Mesenchymal stem cell (in vitro differentiated cells and primary cell): ENCODE measurements around the gene PAWR.

Experiments used
- DNase-seq: peaks from one replicate; pipeline ENCODE4 v3.0.0-alpha.2; 2013
- H2AFZ ChIP-seq: one replicate; pipeline ENCODE4 v1.6.1; 2013; ENCODE audit warnings: low read depth, mild to moderate bottlenecking, control low read depth, inconsistent platforms, low read length, moderate library complexity
- H2AK5ac ChIP-seq: 2 replicates; pipeline ENCODE4 v1.6.1; 2013; ENCODE audit warnings: low read length, moderate library complexity, mild to moderate bottlenecking, inconsistent platforms; ENCODE audit not compliant: severe bottlenecking
- H2BK120ac ChIP-seq: one replicate; pipeline ENCODE4 v1.6.1; 2013; ENCODE audit warnings: low read depth, mild to moderate bottlenecking, inconsistent platforms, low read length, moderate library complexity
- H2BK12ac ChIP-seq, 2 experiments: one replicate each; pipeline ENCODE4 v1.6.1; 2013; ENCODE audit warnings: inconsistent platforms in 2 of 2, low read length in 2 of 2, mild to moderate bottlenecking in 2 of 2, moderate library complexity in 2 of 2, control low read depth in 1 of 2
- H2BK15ac ChIP-seq: one replicate; pipeline ENCODE4 v1.6.1; 2013; ENCODE audit warnings: mild to moderate bottlenecking, low read depth, inconsistent platforms; ENCODE audit not compliant: poor library complexity, severe bottlenecking
- H2BK5ac ChIP-seq: 2 replicates; pipeline ENCODE4 v1.6.1; 2013; ENCODE audit warnings: low read depth, mild to moderate bottlenecking, low read length, control low read depth, inconsistent platforms; ENCODE audit not compliant: poor library complexity, severe bottlenecking
- H3K14ac ChIP-seq, 2 experiments: one replicate each; pipeline ENCODE4 v1.6.1; 2013; ENCODE audit warnings: inconsistent platforms in 2 of 2, low read length in 2 of 2, control low read depth in 1 of 2, mild to moderate bottlenecking in 1 of 2, moderate library complexity in 1 of 2
- H3K18ac ChIP-seq, 2 experiments: one replicate each; pipeline ENCODE4 v1.6.1; 2013; ENCODE audit warnings: inconsistent platforms in 2 of 2, low read length in 2 of 2, control low read depth in 1 of 2, low read depth in 1 of 2, mild to moderate bottlenecking in 1 of 2
- H3K23ac ChIP-seq, 2 experiments: one replicate each; pipeline ENCODE4 v1.6.1; 2013; ENCODE audit warnings: inconsistent platforms in 2 of 2, low read length in 2 of 2, mild to moderate bottlenecking in 2 of 2, moderate library complexity in 2 of 2, control low read depth in 1 of 2
- H3K27ac ChIP-seq: 2 replicates; pipeline ENCODE4 v1.5.1; 2013; ENCODE audit warnings: mild to moderate bottlenecking, moderate library complexity, low read length, control low read depth, inconsistent platforms; ENCODE audit not compliant: poor library complexity, severe bottlenecking
- H3K27me3 ChIP-seq, 2 experiments: 2 replicates each; pipeline versions ENCODE4 v1.6.1 to v1.7.0; 2013; ENCODE audit warnings: low read length in 2 of 2, mild to moderate bottlenecking in 2 of 2, moderate library complexity in 2 of 2, control low read depth in 1 of 2, inconsistent platforms in 1 of 2; ENCODE audit not compliant: control insufficient read depth in 1 of 2, insufficient read depth in 1 of 2
- H3K36me3 ChIP-seq, 2 experiments: 2 replicates each; pipeline versions ENCODE4 v1.6.1 to v1.7.0; 2013; ENCODE audit warnings: low read length in 2 of 2, control low read depth in 1 of 2, inconsistent platforms in 1 of 2, low read depth in 1 of 2, mild to moderate bottlenecking in 1 of 2; ENCODE audit not compliant: insufficient read depth in 2 of 2, control insufficient read depth in 1 of 2
- H3K4ac ChIP-seq, 2 experiments: one replicate each; pipeline ENCODE4 v1.6.1; 2013; ENCODE audit warnings: inconsistent platforms in 2 of 2, low read length in 2 of 2, mild to moderate bottlenecking in 2 of 2, moderate library complexity in 2 of 2, control low read depth in 1 of 2, low read depth in 1 of 2
- H3K4me1 ChIP-seq: 2 replicates; pipeline ENCODE4 v1.6.1; 2013; ENCODE audit warnings: low read depth, low read length, control low read depth; ENCODE audit not compliant: control insufficient read depth, insufficient read depth
- H3K4me2 ChIP-seq: 2 replicates; pipeline ENCODE4 v1.6.1; 2013; ENCODE audit warnings: low read length, mild to moderate bottlenecking, inconsistent platforms; ENCODE audit not compliant: poor library complexity, severe bottlenecking
- H3K4me3 ChIP-seq, 2 experiments: 2 replicates each; pipeline versions ENCODE4 v1.5.1 to v1.7.0; 2013; ENCODE audit warnings: low read length in 2 of 2, mild to moderate bottlenecking in 2 of 2, control low read depth in 1 of 2, low read depth in 1 of 2; ENCODE audit not compliant: insufficient read depth in 1 of 2
- H3K79me1 ChIP-seq: replicated peaks from 2 replicates; pipeline ENCODE4 v1.6.1; 2013; ENCODE audit warnings: mild to moderate bottlenecking, control low read depth, low read length, inconsistent platforms; ENCODE audit not compliant: poor library complexity, severe bottlenecking
- H3K9ac ChIP-seq: 2 replicates; pipeline ENCODE4 v1.7.0; 2013; ENCODE audit warnings: mild to moderate bottlenecking, low read length, moderate library complexity
- H3K9me3 ChIP-seq: 2 replicates; pipeline ENCODE4 v1.7.0; 2013; ENCODE audit warnings: mild to moderate bottlenecking, low read length; ENCODE audit not compliant: control insufficient read depth
- H4K8ac ChIP-seq: one replicate; pipeline ENCODE4 v1.6.1; 2013; ENCODE audit warnings: inconsistent platforms, mild to moderate bottlenecking, low read length, moderate library complexity
- H4K91ac ChIP-seq: one replicate; pipeline ENCODE4 v1.6.1; 2013; ENCODE audit warnings: mild to moderate bottlenecking, low read length, inconsistent platforms
- WGBS: methylation state at CpG from one replicate; pipeline ENCODE4 v1.1.7; 2013; ENCODE audit warnings: mixed read lengths; 5-methylcytosine and 5-hydroxymethylcytosine counted together

PAWR gene

DNA sequence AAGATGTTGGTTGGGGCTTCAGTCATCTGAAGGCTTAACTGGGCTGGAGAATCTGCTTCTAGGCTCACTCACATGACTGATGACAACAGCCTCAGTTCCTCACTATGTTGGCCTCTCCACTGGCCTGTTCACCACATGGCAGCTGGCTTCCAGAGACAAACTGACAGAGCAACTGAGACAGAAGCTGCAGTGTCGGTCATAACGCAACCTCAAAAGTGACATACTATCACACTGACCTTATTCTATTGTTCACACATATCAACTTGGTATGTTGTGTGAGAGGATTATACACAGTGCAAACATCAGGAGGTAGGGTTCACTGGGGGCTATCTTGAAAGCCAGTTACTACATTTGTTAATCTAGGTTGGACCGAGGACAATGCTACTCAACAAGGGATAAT, 92.9 kb downstream of the PAWR start:
- no peak overlapping the region for H3K4ac ChIP-seq
- H3K9me3 ChIP-seq = no peaks in the 10 kb centered on the region
- no peak overlapping the region for H2AK5ac ChIP-seq
- H4K8ac ChIP-seq = no peak overlapping the region
- no peak overlapping the region for H2BK120ac ChIP-seq
- H2BK15ac ChIP-seq = no peak overlapping the region
- H3K4me2 ChIP-seq = no peak overlapping the region
- no peak overlapping the region for H3K14ac ChIP-seq
- no peak overlapping the region for H3K4me3 ChIP-seq
- H4K91ac ChIP-seq = no peak overlapping the region
- H3K9ac ChIP-seq = no peak overlapping the region
- peaks cover 16% of the 10 kb centered on the region for H3K79me1 ChIP-seq
- H3K23ac ChIP-seq = no peak overlapping the region
- no CpG with 5 or more reads among the region's 3 CpGs for WGBS
- H3K27ac ChIP-seq = no peak overlapping the region
- DNase-seq = no peak
- no peak overlapping the region for H2BK12ac ChIP-seq
- H2BK5ac ChIP-seq = no peak overlapping the region
- H3K4me1 ChIP-seq = no peaks in the 10 kb centered on the region
- H3K27me3 ChIP-seq = no peaks in the 10 kb centered on the region
- H3K36me3 ChIP-seq = peaks cover 0 to 12% of the 10 kb centered on the region in 2 experiments
- H2AFZ ChIP-seq = no peak overlapping the region
- H3K18ac ChIP-seq = no peak overlapping the region

DNA sequence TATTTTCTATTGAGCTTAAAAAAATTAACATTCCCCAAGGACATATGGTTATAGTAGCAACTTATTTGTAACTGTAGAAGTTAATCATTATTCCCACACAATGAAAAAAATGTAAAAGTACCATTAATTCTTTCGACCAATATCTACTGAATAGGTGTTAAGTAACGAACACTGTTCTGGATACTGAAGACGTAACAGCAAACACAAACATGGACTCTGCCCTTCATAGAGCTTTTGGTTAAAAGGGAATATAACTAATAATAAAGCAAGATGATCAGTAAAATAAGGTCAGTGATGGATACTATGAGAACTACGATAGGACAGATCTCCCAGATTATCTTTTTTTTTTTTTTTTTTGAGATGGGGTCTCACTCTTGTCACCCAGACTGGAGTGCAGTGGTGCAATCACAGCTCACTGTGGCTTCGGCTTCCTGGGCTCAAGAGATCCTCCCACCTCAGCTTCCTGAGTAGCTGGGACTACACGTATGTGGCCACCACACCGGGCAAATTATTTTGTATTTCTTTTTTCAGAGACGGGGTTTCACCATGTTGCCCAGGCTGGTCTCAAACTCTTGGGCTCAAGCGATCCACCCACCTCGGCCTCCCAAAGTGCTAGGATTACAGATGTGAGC, 93.9 kb downstream of the PAWR start:
- no peak overlapping the region for H4K91ac ChIP-seq
- no peaks in the 10 kb centered on the region for H3K9me3 ChIP-seq
- H3K18ac ChIP-seq = no peak overlapping the region
- no peaks in the 10 kb centered on the region for H3K4me1 ChIP-seq
- WGBS = 97% methylated on average over 7 of the region's 10 CpGs
- DNase-seq = no peak
- H3K27ac ChIP-seq = no peak overlapping the region
- H2AK5ac ChIP-seq = no peak overlapping the region
- no peak overlapping the region for H3K4me3 ChIP-seq
- no peak overlapping the region for H3K4me2 ChIP-seq
- H3K23ac ChIP-seq = no peak overlapping the region
- H3K14ac ChIP-seq = no peak overlapping the region
- no peak overlapping the region for H2BK120ac ChIP-seq
- H2BK12ac ChIP-seq = no peak overlapping the region
- H3K36me3 ChIP-seq = peaks cover 0 to 10% of the 10 kb centered on the region in 2 experiments
- no peak overlapping the region for H3K4ac ChIP-seq
- no peak overlapping the region for H3K9ac ChIP-seq
- no peak overlapping the region for H2BK5ac ChIP-seq
- no peaks in the 10 kb centered on the region for H3K27me3 ChIP-seq
- no peak overlapping the region for H2BK15ac ChIP-seq
- H3K79me1 ChIP-seq = peaks cover 14% of the 10 kb centered on the region
- no peak overlapping the region for H2AFZ ChIP-seq
- no peak overlapping the region for H4K8ac ChIP-seq

DNA sequence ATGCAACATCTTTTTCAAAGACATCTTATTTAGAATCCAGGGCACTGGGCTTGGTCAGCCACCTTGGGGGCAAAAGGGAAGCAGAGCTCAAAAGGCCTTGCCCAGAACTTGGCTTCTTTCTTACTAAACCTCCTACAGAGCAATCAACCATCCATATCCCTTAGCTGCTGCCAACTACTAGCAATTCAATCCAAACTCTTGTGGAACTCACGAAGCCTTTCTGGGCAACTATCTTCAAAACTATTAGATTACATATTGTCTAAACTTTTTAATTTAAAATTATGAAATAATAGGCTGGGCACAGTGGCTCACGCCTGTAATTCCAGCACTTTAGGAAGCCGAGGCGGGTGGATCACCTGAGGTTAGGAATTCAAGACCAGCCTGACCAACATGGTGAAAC, 95.5 kb downstream of the PAWR start:
- no peak overlapping the region for H3K23ac ChIP-seq
- H3K27ac ChIP-seq = no peak overlapping the region

GRCh38 chr12:79592865-79593264, 97.9 kb downstream of the PAWR start:
- H3K27me3 ChIP-seq = no peaks in the 10 kb centered on the region
- H3K9ac ChIP-seq = no peak overlapping the region
- no peak overlapping the region for H3K4me2 ChIP-seq
- no peak overlapping the region for H2AFZ ChIP-seq
- no peak overlapping the region for H2BK5ac ChIP-seq
- H3K18ac ChIP-seq = no peak overlapping the region
- H3K9me3 ChIP-seq = no peaks in the 10 kb centered on the region
- DNase-seq = no peak
- peaks cover 0 to 8% of the 10 kb centered on the region in 2 experiments for H3K36me3 ChIP-seq
- no peak overlapping the region for H4K8ac ChIP-seq
- no peak overlapping the region for H2BK15ac ChIP-seq
- no peak overlapping the region for H3K14ac ChIP-seq
- no peaks in the 10 kb centered on the region for H3K4me1 ChIP-seq
- no peak overlapping the region for H3K4ac ChIP-seq
- WGBS = 100% methylated on average over 3 of the region's 3 CpGs
- no peak overlapping the region for H4K91ac ChIP-seq
- no peak overlapping the region for H3K23ac ChIP-seq
- no peak overlapping the region for H3K4me3 ChIP-seq
- no peak overlapping the region for H3K27ac ChIP-seq
- H2BK120ac ChIP-seq = no peak overlapping the region
- no peak overlapping the region for H2BK12ac ChIP-seq
- H2AK5ac ChIP-seq = no peak overlapping the region
- H3K79me1 ChIP-seq = peaks cover 9% of the 10 kb centered on the region

More for the DNA sequence above, 95.5 kb downstream of the PAWR start:
- H4K91ac ChIP-seq = no peak overlapping the region
- DNase-seq = no peak
- peaks cover 0 to 10% of the 10 kb centered on the region in 2 experiments for H3K36me3 ChIP-seq
- H3K9me3 ChIP-seq = no peaks in the 10 kb centered on the region
- 100% methylated on average over 3 of the region's 4 CpGs for WGBS
- no peak overlapping the region for H3K9ac ChIP-seq
- no peak overlapping the region for H3K14ac ChIP-seq
- no peak overlapping the region for H3K4me2 ChIP-seq
- H3K27me3 ChIP-seq = no peaks in the 10 kb centered on the region
- H2BK5ac ChIP-seq = no peak overlapping the region
- H4K8ac ChIP-seq = no peak overlapping the region
- H3K4me3 ChIP-seq = no peak overlapping the region
- H2AK5ac ChIP-seq = no peak overlapping the region
- no peak overlapping the region for H3K4ac ChIP-seq
- H3K18ac ChIP-seq = no peak overlapping the region
- no peak overlapping the region for H2BK15ac ChIP-seq
- H2BK120ac ChIP-seq = no peak overlapping the region
- no peak overlapping the region for H2BK12ac ChIP-seq
- peaks cover 12% of the 10 kb centered on the region for H3K79me1 ChIP-seq
- H3K4me1 ChIP-seq = no peaks in the 10 kb centered on the region
- H2AFZ ChIP-seq = no peak overlapping the region
